ENCODE data around the gene KCTD21. TPM values are rescaled to one million over a fixed set of nuclear protein-coding genes. Genes with fewer than 3 reads are reported as not detected.

KCTD21 gene
- total RNA-seq, 1 experiment from 2014 or later, result 9.7 TPM

DNA sequence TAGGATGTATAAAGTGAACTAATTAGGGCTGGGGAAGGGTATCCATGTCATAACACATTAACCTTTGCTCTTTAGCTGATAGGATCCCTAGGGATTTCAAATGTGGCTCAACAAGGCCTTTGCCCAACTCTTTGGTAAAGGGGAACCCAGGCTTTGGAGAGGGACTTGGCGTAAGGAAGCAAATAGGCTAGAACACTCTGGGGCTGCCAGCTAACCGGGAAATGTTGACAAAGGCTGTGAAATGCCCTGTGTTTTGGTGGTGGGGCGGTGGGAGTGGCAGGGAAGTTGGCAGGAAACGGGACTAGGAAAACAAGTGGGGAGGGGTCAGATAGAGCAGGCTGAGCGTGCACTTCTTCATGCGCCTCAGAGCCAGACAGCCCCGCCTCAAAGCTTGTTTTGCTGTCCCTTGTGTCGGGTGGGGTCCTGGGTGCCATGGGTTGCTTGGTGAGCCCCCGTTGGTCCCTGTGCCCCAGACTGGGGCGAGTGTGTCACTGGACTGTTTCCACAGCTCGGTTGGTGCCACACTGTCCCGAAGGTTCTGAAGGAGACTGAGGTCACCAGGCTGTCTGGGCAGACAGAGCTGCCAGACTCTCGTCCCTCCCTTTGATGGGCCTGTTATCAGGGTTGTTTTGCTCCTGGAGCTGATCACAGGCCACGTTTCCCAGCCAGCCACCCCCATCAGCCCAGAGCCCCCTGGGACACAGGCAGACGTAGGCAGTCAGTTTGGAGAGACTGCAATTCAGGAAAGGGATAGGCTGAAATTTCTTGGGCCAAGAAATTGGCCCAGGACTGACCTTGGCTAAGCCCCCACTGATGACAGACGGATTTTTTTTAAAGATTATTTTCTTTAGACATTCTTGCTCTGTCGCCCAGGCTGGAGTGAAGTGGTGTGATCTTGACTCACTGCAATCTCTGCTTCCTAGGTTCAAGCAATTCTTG lies 19.6 kb downstream of the KCTD21 start:
- CTCF ChIA-PET, result no interaction called here

DNA sequence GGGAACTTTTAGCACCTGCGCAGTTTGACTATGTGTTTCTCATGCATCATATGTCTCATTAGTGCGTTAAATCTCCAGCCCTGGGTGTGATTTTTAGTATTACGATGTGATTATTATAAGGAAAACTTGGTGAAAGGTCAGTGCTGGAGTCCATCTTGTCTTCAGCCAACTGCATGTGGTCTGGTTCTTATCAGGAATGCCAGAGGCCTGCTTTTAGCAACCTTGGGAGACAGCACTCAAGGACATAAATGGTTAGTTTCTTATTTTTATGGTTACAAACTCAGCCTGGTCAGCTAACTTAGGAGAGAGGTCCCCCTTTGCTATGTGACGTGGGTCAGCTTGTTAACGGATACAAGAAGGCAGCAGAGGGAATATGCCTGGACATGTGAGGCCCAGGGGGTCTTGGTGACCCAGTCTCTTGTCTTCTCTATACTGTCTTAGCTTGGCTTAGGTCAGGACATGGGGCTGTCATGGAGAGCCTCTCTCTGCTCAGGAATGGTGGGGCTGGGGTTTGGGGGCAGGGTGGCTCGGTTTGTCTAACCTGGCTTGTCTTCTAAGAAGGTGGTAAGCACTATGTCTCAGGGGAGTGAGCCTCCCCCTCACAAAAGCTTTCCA lies 21.5 kb downstream of the KCTD21 start:
- BruUV-seq (replicated peaks), result no TSS peak
- DNase-seq (ENCODE audit: low read depth, low spot score) (no peak), ATAC-seq (no peak)
- Histone ChIP-seq H3K36me3 (ENCODE audit: control insufficient read depth, insufficient read depth, low read length) (no peaks in the 10 kb centered on the region), H3K4me3 (ENCODE audit: low read depth in 2 of 2, low read length in 2 of 2) (no peak overlapping the region), H3K4me1 (ENCODE audit: control insufficient read depth, insufficient read depth, low read length) (no peaks in the 10 kb centered on the region), H3K27ac (ENCODE audit: low read length) (no peak overlapping the region), H3K27me3 (ENCODE audit: control insufficient read depth, insufficient read depth, low read length) (no peaks in the 10 kb centered on the region), H3K9me3 (ENCODE audit: control insufficient read depth, insufficient read depth, low read depth, low read length) (no peaks in the 10 kb centered on the region)
- TF ChIP-seq, protein P1, sequence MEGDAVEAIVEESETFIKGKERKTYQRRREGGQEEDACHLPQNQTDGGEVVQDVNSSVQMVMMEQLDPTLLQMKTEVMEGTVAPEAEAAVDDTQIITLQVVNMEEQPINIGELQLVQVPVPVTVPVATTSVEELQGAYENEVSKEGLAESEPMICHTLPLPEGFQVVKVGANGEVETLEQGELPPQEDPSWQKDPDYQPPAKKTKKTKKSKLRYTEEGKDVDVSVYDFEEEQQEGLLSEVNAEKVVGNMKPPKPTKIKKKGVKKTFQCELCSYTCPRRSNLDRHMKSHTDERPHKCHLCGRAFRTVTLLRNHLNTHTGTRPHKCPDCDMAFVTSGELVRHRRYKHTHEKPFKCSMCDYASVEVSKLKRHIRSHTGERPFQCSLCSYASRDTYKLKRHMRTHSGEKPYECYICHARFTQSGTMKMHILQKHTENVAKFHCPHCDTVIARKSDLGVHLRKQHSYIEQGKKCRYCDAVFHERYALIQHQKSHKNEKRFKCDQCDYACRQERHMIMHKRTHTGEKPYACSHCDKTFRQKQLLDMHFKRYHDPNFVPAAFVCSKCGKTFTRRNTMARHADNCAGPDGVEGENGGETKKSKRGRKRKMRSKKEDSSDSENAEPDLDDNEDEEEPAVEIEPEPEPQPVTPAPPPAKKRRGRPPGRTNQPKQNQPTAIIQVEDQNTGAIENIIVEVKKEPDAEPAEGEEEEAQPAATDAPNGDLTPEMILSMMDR (IDR thresholded peaks at IDR 0.05), result no peak
- TF ChIP-seq, protein P2, sequence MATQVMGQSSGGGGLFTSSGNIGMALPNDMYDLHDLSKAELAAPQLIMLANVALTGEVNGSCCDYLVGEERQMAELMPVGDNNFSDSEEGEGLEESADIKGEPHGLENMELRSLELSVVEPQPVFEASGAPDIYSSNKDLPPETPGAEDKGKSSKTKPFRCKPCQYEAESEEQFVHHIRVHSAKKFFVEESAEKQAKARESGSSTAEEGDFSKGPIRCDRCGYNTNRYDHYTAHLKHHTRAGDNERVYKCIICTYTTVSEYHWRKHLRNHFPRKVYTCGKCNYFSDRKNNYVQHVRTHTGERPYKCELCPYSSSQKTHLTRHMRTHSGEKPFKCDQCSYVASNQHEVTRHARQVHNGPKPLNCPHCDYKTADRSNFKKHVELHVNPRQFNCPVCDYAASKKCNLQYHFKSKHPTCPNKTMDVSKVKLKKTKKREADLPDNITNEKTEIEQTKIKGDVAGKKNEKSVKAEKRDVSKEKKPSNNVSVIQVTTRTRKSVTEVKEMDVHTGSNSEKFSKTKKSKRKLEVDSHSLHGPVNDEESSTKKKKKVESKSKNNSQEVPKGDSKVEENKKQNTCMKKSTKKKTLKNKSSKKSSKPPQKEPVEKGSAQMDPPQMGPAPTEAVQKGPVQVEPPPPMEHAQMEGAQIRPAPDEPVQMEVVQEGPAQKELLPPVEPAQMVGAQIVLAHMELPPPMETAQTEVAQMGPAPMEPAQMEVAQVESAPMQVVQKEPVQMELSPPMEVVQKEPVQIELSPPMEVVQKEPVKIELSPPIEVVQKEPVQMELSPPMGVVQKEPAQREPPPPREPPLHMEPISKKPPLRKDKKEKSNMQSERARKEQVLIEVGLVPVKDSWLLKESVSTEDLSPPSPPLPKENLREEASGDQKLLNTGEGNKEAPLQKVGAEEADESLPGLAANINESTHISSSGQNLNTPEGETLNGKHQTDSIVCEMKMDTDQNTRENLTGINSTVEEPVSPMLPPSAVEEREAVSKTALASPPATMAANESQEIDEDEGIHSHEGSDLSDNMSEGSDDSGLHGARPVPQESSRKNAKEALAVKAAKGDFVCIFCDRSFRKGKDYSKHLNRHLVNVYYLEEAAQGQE (IDR thresholded peaks at IDR 0.05; ENCODE audit: insufficient read depth in 1 of 2, low read depth in 2 of 2, low read length in 1 of 2), result no peak
- no peak for TF ChIP-seq SIN3A (IDR thresholded peaks at IDR 0.05; ENCODE audit: borderline replicate concordance, insufficient read depth, low read depth, low read length)
- TF ChIP-seq POLR2AphosphoS5 (IDR thresholded peaks at IDR 0.05; ENCODE audit: low read depth, low read length), result no peak
- no peak for TF ChIP-seq TCF7L2 (IDR thresholded peaks at IDR 0.05; ENCODE audit: low read depth, low read length)
- intact Hi-C loops (cut with micrococcal nuclease; ENCODE audit: unreplicated experiment) (no loop called here), in situ Hi-C loops (cut with HindIII; ENCODE audit: low pct_unique_long_range_greater_than_20kb, low sequenced_read_pairs) (no loop called here)
- ChIA-PET CTCF (no interaction called here), POLR2A (interaction anchor here (0.6 kb wide), 1 partner anchor 270 kb away, joined by 4 read pairs; no protein-coding TSS in a partner anchor)

More for the DNA sequence above, 19.6 kb downstream of the KCTD21 start:
- Histone ChIP-seq H3K9me3 (ENCODE audit: control insufficient read depth, insufficient read depth, low read depth, low read length) (no peaks in the 10 kb centered on the region), H3K4me3 (ENCODE audit: low read depth in 2 of 2, low read length in 2 of 2) (no peak overlapping the region), H3K4me1 (ENCODE audit: control insufficient read depth, insufficient read depth, low read length) (no peaks in the 10 kb centered on the region), H3K27ac (ENCODE audit: low read length) (no peak overlapping the region), H3K36me3 (ENCODE audit: control insufficient read depth, insufficient read depth, low read length) (no peaks in the 10 kb centered on the region), H3K27me3 (ENCODE audit: control insufficient read depth, insufficient read depth, low read length) (no peaks in the 10 kb centered on the region)
- BruUV-seq (replicated peaks), result no TSS peak
- no peak for DNase-seq (ENCODE audit: low read depth, low spot score)
- intact Hi-C loops (cut with micrococcal nuclease; ENCODE audit: unreplicated experiment), result no loop called here
- TF ChIP-seq TCF7L2 (IDR thresholded peaks at IDR 0.05; ENCODE audit: low read depth, low read length) (no peak), SIN3A (IDR thresholded peaks at IDR 0.05; ENCODE audit: borderline replicate concordance, insufficient read depth, low read depth, low read length) (no peak), POLR2AphosphoS5 (IDR thresholded peaks at IDR 0.05; ENCODE audit: low read depth, low read length) (no peak)
- TF ChIP-seq, protein P1 (IDR thresholded peaks at IDR 0.05), result no peak
- TF ChIP-seq, protein P2 (IDR thresholded peaks at IDR 0.05; ENCODE audit: insufficient read depth in 1 of 2, low read depth in 2 of 2, low read length in 1 of 2), result no peak
- in situ Hi-C loops (cut with HindIII; ENCODE audit: low pct_unique_long_range_greater_than_20kb, low sequenced_read_pairs), result no loop called here
- POLR2A ChIA-PET, result no interaction called here
- ATAC-seq, result no peak

All from Panc1 (cell line).